GM12878 (cell line): Measurements from ENCODE around the gene C3. TPM values are rescaled to one million over a fixed set of nuclear protein-coding genes. Genes with fewer than 3 reads are reported as not detected.

Experiments
- ATAC-seq: fragments of 200-7000 bp; cut with Tn5 transposase; 3 replicates; pipeline ENCODE4 v1.9.1; 2020; ENCODE audit warnings: mild to moderate bottlenecking, moderate library complexity
- BruUV-seq: library from RNA; stranded (reverse); fragments of 400-500 nt; replicated peaks from 2 replicates; lab custom pipeline; 2021; lab: Mats Ljungman, UMichigan
- CTCF ChIA-PET: fragments of 300-600 bp; sonication (Branson Sonifier 250); formaldehyde crosslinking; extraction: SDS; loops from one replicate; lab custom pipeline; 2021; ENCODE audit warnings: inconsistent platforms; lab: Yijun Ruan, JAX
- POLR2A ChIA-PET: fragments of 350-600 bp; formaldehyde crosslinking; extraction: SDS; loops from one replicate; lab custom pipeline; 2021; ENCODE audit warnings: inconsistent platforms; lab: Charles Lee
- RAD21 ChIA-PET: fragments of 300-600 bp; sonication (Branson Sonifier 250); formaldehyde crosslinking; loops from one replicate; lab custom pipeline; 2023; ENCODE audit warnings: antibody characterized with exemption; ENCODE audit not compliant: unreplicated experiment; lab: Charles Lee
- SMC1A ChIA-PET: fragments of 300-600 bp; sonication (Branson Sonifier 250); formaldehyde crosslinking; loops from one replicate; lab custom pipeline; 2023; ENCODE audit not compliant: unreplicated experiment, uncharacterized antibody; lab: Charles Lee
- DNase-seq: peaks from one replicate; pipeline ENCODE4 v3.0.0-alpha.2; 2011; ENCODE audit warnings: low read depth, low spot score
- FAIRE-seq: peaks from 3 replicates; lab custom pipeline; 2011; peaks lifted over from hg19 to GRCh38; lab: Jason Lieb, UNC
- H2AFZ ChIP-seq: 2 replicates; pipeline ENCODE4 v1.6.0; 2011; ENCODE audit warnings: low read depth, low read length, control low read depth; ENCODE audit not compliant: control insufficient read depth
- H3K27ac ChIP-seq: 2 replicates; pipeline ENCODE4 v1.5.1; 2011; ENCODE audit warnings: control low read depth; ENCODE audit not compliant: control insufficient read depth, insufficient read depth
- H3K27me3 ChIP-seq, 2 experiments: replicated peaks in 1 of 2; 2 replicates each; pipeline versions ENCODE4 v1.6.0 to v1.6.1; 2011; ENCODE audit warnings: low read length in 1 of 2; ENCODE audit not compliant: control insufficient read depth in 2 of 2, insufficient read depth in 2 of 2
- H3K36me3 ChIP-seq, 2 experiments: 2 replicates each; pipeline ENCODE4 v1.5.1; 2011; ENCODE audit warnings: low read length in 1 of 2; ENCODE audit not compliant: control insufficient read depth in 2 of 2, insufficient read depth in 2 of 2
- H3K4me1 ChIP-seq: 2 replicates; pipeline ENCODE4 v1.6.1; 2011; ENCODE audit warnings: mild to moderate bottlenecking, low read length, moderate library complexity, mixed read lengths; ENCODE audit not compliant: control insufficient read depth, insufficient read depth
- H3K4me2 ChIP-seq: 2 replicates; pipeline ENCODE4 v1.6.0; 2011; ENCODE audit warnings: control low read depth; ENCODE audit not compliant: control insufficient read depth, insufficient read depth
- H3K4me3 ChIP-seq: fragments of 200-600 bp; sonication (generic); 2 replicates; pipeline ENCODE4 v1.5.1; 2016
- H3K79me2 ChIP-seq: 2 replicates; pipeline ENCODE4 v1.6.0; 2011; ENCODE audit warnings: low read length; ENCODE audit not compliant: control insufficient read depth, insufficient read depth
- H3K9ac ChIP-seq: 2 replicates; pipeline ENCODE4 v1.8.0; 2011; ENCODE audit warnings: low read length, control low read depth, mixed read lengths; ENCODE audit not compliant: control insufficient read depth, insufficient read depth
- H3K9me3 ChIP-seq: replicated peaks from 3 replicates; pipeline ENCODE4 v1.5.1; 2011; ENCODE audit warnings: mild to moderate bottlenecking, low read length; ENCODE audit not compliant: control insufficient read depth, insufficient read depth
- H4K20me1 ChIP-seq: 2 replicates; pipeline ENCODE4 v1.6.0; 2011; ENCODE audit not compliant: control insufficient read depth, insufficient read depth
- BMI1 ChIP-seq: fragments of 450-650 bp; IDR thresholded peaks from 2 replicates; pipeline ENCODE4 v1.6.1; 2016; ENCODE audit warnings: mild to moderate bottlenecking, moderate library complexity, borderline replicate concordance
- BRCA1 ChIP-seq: IDR thresholded peaks from 2 replicates; pipeline ENCODE4 v1.6.1; 2011; ENCODE audit warnings: low read depth, low read length, improper control_type of control experiment
- CBX5 ChIP-seq: sonication (generic); IDR thresholded peaks from 2 replicates; pipeline ENCODE4 v1.6.1; 2016; ENCODE audit warnings: low read depth, moderate library complexity, mild to moderate bottlenecking, inconsistent platforms
- ETV6 ChIP-seq, 2 experiments: fragments of 450-650 bp in 1 of 2; IDR thresholded peaks in 1 of 2; conservative IDR thresholded peaks in 1 of 2; 2 replicates each; pipeline ENCODE4 v1.6.1; 2014; ENCODE audit warnings: antibody characterized with exemption in 1 of 2, borderline replicate concordance in 1 of 2, low read depth in 1 of 2, mild to moderate bottlenecking in 1 of 2, moderate library complexity in 1 of 2
- GATAD2B ChIP-seq: fragments of 450-650 bp; conservative IDR thresholded peaks from 2 replicates; pipeline ENCODE4 v1.6.1; 2017; ENCODE audit warnings: low read depth, mild to moderate bottlenecking, moderate library complexity
- KAT2A ChIP-seq: conservative IDR thresholded peaks from 2 replicates; pipeline ENCODE4 v1.6.1; 2011; ENCODE audit warnings: low read depth, low read length; ENCODE audit not compliant: control insufficient read depth
- MXI1 ChIP-seq: fragments of 150-350 bp; IDR thresholded peaks from 2 replicates; pipeline ENCODE4 v1.6.1; 2011; ENCODE audit warnings: low read depth, mild to moderate bottlenecking, inconsistent platforms, low read length, improper control_type of control experiment
- PAX5 ChIP-seq: IDR thresholded peaks from 2 replicates; pipeline ENCODE4 v1.6.1; 2011; ENCODE audit warnings: low read depth, low read length, borderline replicate concordance
- POLR2AphosphoS2 ChIP-seq: IDR thresholded peaks from 2 replicates; pipeline ENCODE4 v1.6.1; 2011; ENCODE audit warnings: low read depth, mild to moderate bottlenecking, low read length, improper control_type of control experiment, moderate library complexity
- RAD21 ChIP-seq: IDR thresholded peaks from 2 replicates; pipeline ENCODE4 v1.6.1; 2011; ENCODE audit warnings: mild to moderate bottlenecking, low read depth, low read length, moderate library complexity; ENCODE audit not compliant: insufficient read depth
- STAT1 ChIP-seq: fragments of 450-650 bp; conservative IDR thresholded peaks from 2 replicates; pipeline ENCODE4 v1.6.1; 2014; ENCODE audit warnings: antibody characterized with exemption, mild to moderate bottlenecking
- YBX1 ChIP-seq: fragments of 450-650 bp; IDR thresholded peaks from 2 replicates; pipeline ENCODE4 v1.6.1; 2016; ENCODE audit warnings: antibody characterized with exemption
- in situ Hi-C: fragments of 300-500 bp; cut with MboI; formaldehyde crosslinking; loops from 9 replicates; pipeline ENCODE4 v1.14.3; 2018; ENCODE audit warnings: mixed read lengths
- intact Hi-C: fragments of 100-400 bp; cut with micrococcal nuclease; formaldehyde crosslinking; loops from one replicate; pipeline ENCODE4 v1.14.2; 2022; ENCODE audit not compliant: unreplicated experiment
- polyA plus RNA-seq, 11 experiments: library from polyadenylated mRNA; depleted of rRNA in 4 of 11; unstranded in 6 of 11; stranded (reverse) in 5 of 11; fragments of >200 nt; fragmentation: Nextera tagmentation in 4 of 11; fragmentation: Illumina TruSeq in 1 of 11; extraction: Ambion mirVana in 4 of 11; extraction: Trizol in 1 of 11; gene quantifications; 1 replicate in 1 of 11; 2 replicates in 10 of 11; pipeline versions ENCODE4 v1.2.1 to v1.2.3, GENCODE V29; 2011 to 2016; ENCODE audit warnings: inconsistent platforms in 2 of 11, missing spikeins in 2 of 11, low read depth in 1 of 11
- total RNA-seq, 4 experiments: library from RNA; depleted of rRNA in 3 of 4; stranded (reverse); fragments of >200 nt in 3 of 4; fragmentation: Illumina TruSeq in 1 of 4; extraction: Trizol in 1 of 4; gene quantifications; 2 replicates each; pipeline versions ENCODE4 v1.2.1 to v1.2.3, GENCODE V29; 2013 to 2021
- TF ChIP-seq, protein P1 (sequence below): fragments of 450-650 bp; conservative IDR thresholded peaks from 2 replicates; pipeline ENCODE4 v1.6.1; 2017; ENCODE audit warnings: mild to moderate bottlenecking, moderate library complexity
- TF ChIP-seq, protein P2 (sequence below): IDR thresholded peaks from 2 replicates; pipeline ENCODE4 v1.6.1; 2012; ENCODE audit warnings: low read length, inconsistent platforms
- TF ChIP-seq, protein P3 (sequence below): fragments of 450-650 bp; formaldehyde crosslinking; IDR thresholded peaks from 2 replicates; pipeline ENCODE4 v1.5.0; 2022; ENCODE audit warnings: mild to moderate bottlenecking, missing genetic modification characterization

The C3 gene
- total and polyA plus RNA-seq, 10 of the 15 experiments (the other 5 are each of a cell fraction or from before 2014, with no cell fraction given) = 0.20 to 6.7 (median 0.72) TPM

DNA sequence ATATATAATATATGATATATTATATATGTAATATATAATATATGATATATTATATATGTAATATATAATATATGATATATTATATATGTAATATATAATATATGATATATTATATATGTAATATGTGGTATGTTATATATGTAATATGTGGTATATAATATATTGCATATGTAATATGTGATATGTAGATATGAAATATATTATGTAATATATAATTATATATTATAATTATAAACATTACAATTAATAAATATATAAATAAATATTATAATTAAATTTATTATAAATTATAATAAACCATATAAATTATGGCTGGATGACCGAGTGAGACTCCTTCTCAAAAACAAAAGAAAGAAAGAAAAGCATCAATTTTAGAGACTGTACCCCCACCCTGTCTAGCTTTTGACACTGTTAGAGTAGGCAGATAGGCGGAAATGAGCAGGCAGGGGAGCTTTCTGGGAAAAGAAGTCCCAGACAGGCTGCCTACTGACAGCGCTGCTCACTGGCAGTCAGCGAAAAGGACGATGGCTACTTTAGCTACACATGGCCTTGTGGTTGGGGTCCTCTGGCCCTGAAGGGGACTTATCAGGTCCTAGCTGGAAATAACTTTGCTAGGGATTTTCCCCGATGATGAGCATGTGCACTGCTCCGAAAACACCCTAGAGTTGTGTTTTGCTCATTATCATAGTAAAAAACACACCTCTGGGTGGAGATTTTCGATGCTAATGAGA, 19.7 kb downstream of the C3 start (continued):
- TF ChIP-seq BMI1 = no peak
- no peak for TF ChIP-seq GATAD2B
- TF ChIP-seq CBX5 = no peak
- TF ChIP-seq, all 136 proteins: peak for 0

DNA sequence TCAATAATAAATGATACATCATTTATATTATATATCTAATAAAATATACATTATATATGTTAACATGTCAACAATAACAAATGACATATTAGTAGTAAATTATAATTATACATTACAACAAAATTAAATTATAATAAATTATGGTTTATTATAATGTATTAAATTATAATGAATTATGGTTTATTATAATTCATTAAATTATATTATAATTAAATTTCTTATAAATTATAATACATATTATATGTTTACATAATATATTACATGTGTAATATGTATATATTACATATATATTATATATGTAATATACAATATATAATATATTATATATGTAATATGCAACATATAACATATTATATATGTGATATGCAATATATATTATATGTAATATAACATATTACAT, 20.5 kb downstream of the C3 start:
- RAD21 ChIA-PET = no interaction called here
- H2AFZ ChIP-seq = no peak overlapping the region
- no peak overlapping the region for H3K27ac ChIP-seq
- DNase-seq (no peak), ATAC-seq (no peak), FAIRE-seq (no peak)
- no peak overlapping the region for H3K4me2 ChIP-seq
- SMC1A ChIA-PET = no interaction called here
- in situ Hi-C loops (no loop called here), intact Hi-C loops (no loop called here)
- CTCF ChIA-PET = no interaction called here
- H4K20me1 ChIP-seq = no peaks in the 10 kb centered on the region
- H3K4me1 ChIP-seq = no peaks in the 10 kb centered on the region
- no peaks in the 10 kb centered on the region for H3K9me3 ChIP-seq
- no peak overlapping the region for H3K9ac ChIP-seq
- H3K36me3 ChIP-seq = no peaks in the 10 kb centered on the region
- no peaks in the 10 kb centered on the region for H3K79me2 ChIP-seq
- no TSS peak for BruUV-seq
- H3K4me3 ChIP-seq = no peak overlapping the region
- no peaks in the 10 kb centered on the region for H3K27me3 ChIP-seq
- TF ChIP-seq MXI1 (no peak), POLR2AphosphoS2 (no peak), KAT2A (no peak), RAD21 (no peak), PAX5 (no peak), YBX1 (no peak), ETV6 (conservative IDR thresholded peaks at IDR 0.05 in 1 of 2, IDR thresholded peaks at IDR 0.05 in 1 of 2; ENCODE audit: borderline replicate concordance in 1 of 2, low read depth in 1 of 2) (no peak), STAT1 (no peak), BRCA1 (no peak)
- TF ChIP-seq, protein P1, sequence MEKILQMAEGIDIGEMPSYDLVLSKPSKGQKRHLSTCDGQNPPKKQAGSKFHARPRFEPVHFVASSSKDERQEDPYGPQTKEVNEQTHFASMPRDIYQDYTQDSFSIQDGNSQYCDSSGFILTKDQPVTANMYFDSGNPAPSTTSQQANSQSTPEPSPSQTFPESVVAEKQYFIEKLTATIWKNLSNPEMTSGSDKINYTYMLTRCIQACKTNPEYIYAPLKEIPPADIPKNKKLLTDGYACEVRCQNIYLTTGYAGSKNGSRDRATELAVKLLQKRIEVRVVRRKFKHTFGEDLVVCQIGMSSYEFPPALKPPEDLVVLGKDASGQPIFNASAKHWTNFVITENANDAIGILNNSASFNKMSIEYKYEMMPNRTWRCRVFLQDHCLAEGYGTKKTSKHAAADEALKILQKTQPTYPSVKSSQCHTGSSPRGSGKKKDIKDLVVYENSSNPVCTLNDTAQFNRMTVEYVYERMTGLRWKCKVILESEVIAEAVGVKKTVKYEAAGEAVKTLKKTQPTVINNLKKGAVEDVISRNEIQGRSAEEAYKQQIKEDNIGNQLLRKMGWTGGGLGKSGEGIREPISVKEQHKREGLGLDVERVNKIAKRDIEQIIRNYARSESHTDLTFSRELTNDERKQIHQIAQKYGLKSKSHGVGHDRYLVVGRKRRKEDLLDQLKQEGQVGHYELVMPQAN = no peak
- TF ChIP-seq, protein P2, sequence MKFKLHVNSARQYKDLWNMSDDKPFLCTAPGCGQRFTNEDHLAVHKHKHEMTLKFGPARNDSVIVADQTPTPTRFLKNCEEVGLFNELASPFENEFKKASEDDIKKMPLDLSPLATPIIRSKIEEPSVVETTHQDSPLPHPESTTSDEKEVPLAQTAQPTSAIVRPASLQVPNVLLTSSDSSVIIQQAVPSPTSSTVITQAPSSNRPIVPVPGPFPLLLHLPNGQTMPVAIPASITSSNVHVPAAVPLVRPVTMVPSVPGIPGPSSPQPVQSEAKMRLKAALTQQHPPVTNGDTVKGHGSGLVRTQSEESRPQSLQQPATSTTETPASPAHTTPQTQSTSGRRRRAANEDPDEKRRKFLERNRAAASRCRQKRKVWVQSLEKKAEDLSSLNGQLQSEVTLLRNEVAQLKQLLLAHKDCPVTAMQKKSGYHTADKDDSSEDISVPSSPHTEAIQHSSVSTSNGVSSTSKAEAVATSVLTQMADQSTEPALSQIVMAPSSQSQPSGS = no peak
- TF ChIP-seq, protein P3, sequence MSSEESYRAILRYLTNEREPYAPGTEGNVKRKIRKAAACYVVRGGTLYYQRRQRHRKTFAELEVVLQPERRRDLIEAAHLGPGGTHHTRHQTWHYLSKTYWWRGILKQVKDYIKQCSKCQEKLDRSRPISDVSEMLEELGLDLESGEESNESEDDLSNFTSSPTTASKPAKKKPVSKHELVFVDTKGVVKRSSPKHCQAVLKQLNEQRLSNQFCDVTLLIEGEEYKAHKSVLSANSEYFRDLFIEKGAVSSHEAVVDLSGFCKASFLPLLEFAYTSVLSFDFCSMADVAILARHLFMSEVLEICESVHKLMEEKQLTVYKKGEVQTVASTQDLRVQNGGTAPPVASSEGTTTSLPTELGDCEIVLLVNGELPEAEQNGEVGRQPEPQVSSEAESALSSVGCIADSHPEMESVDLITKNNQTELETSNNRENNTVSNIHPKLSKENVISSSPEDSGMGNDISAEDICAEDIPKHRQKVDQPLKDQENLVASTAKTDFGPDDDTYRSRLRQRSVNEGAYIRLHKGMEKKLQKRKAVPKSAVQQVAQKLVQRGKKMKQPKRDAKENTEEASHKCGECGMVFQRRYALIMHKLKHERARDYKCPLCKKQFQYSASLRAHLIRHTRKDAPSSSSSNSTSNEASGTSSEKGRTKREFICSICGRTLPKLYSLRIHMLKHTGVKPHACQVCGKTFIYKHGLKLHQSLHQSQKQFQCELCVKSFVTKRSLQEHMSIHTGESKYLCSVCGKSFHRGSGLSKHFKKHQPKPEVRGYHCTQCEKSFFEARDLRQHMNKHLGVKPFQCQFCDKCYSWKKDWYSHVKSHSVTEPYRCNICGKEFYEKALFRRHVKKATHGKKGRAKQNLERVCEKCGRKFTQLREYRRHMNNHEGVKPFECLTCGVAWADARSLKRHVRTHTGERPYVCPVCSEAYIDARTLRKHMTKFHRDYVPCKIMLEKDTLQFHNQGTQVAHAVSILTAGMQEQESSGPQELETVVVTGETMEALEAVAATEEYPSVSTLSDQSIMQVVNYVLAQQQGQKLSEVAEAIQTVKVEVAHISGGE (CRISPR knock-in tag) = no peak
- POLR2A ChIA-PET = no interaction called here
